Vagina (tissue), 2 donors: ENCODE measurements around the gene TRPM2.

Experiments used
- CTCF ChIP-seq, 3 experiments: fragments of 450-650 bp in 2 of 3; fragments of 200-600 bp in 1 of 3; sonication (generic) in 1 of 3; IDR thresholded peaks; one replicate each; pipeline ENCODE4 v1.5.1; 2017 to 2019; ENCODE audit warnings: antibody characterized with exemption in 3 of 3, mild to moderate bottlenecking in 2 of 3, moderate library complexity in 2 of 3
- POLR2A ChIP-seq, 2 donors: fragments of 450-650 bp; IDR thresholded peaks; one replicate each; pipeline ENCODE4 v1.6.1; 2017; ENCODE audit warnings: antibody characterized with exemption in 2 of 2, mild to moderate bottlenecking in 2 of 2, moderate library complexity in 2 of 2
- POLR2AphosphoS5 ChIP-seq, 2 donors: sonication (generic); formaldehyde crosslinking; IDR thresholded peaks; one replicate each; pipeline ENCODE4 v1.9.0; 2017; ENCODE audit warnings: antibody characterized with exemption in 2 of 2, mild to moderate bottlenecking in 2 of 2, low read depth in 1 of 2; ENCODE audit not compliant: insufficient read depth in 1 of 2

GRCh38 chr21:44423941-44424607 is 70.7 kb downstream of the TRPM2 start:
- TF ChIP-seq POLR2AphosphoS5 (IDR thresholded peaks at IDR 0.05; ENCODE audit: insufficient read depth in 1 of 2, low read depth in 1 of 2) (no peak), POLR2A (IDR thresholded peaks at IDR 0.05) (no peak), CTCF (IDR thresholded peaks at IDR 0.05) (no peak)
